HG03135 (cell line): ENCODE data around the gene CDH4.

ENCODE experiments used
- ATAC-seq: cut with Tn5 transposase; IDR thresholded peaks from one replicate; pipeline ENCODE4 v1.9.1; 2021; ENCODE audit warnings: mild to moderate bottlenecking, moderate library complexity; ENCODE audit not compliant: unreplicated experiment

Gene CDH4

GRCh38 chr20:61696181-61696735 is 444.2 kb downstream of the CDH4 start:
- no peak for ATAC-seq

- ATAC-seq: no peak
Observed at GRCh38 chr20:61697666-61698597, 445.9 kb downstream of the CDH4 start.

- no peak for ATAC-seq
Observed at GRCh38 chr20:61698598-61699494, 446.8 kb downstream of the CDH4 start.

GRCh38 chr20:61699495-61700374 is 447.7 kb downstream of the CDH4 start:
- no peak for ATAC-seq

GRCh38 chr20:61700595-61701140 is 448.6 kb downstream of the CDH4 start:
- ATAC-seq: no peak

DNA sequence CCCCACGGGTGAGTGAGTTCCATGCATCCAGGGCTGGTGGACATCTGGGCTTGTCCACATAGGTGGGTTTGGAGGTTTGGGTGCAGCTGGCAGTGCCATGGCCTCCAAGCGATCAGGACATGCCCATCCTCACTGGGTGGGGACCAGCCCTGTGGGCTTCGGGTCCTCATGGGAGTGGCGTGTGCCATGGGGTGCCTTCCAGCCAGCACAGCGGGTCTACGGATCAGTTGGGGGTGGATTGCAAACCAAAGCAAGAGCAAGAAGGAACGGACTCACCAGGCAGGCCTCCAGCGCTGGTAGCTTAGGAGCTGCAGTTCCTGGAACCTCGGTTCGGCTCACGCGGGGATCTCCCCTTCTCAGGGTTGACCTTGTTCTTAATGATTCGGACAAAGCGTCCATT is 449.3 kb downstream of the CDH4 start:
- ATAC-seq: no peak

DNA sequence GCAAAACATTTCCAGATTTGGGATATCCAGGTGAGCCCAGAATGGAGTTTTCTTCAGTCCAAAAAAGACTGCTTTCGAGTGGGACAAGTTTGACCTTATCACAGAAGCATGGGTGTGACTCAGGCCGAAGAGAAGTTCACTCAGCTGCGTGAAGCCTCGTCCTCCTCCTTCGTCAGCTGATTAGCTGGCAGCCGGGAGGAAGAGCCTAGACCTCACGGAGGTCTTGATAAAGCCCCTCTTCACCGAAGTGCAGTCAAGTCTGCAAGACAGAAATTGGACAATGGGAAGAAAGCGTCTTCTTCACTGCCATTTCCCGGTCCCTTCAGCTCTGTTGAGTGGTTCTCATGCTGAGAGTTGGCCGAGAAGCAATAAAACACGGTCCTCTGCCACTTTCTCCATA is 449.7 kb downstream of the CDH4 start:
- ATAC-seq: no peak

- ATAC-seq: no peak
Observed at GRCh38 chr20:61702246-61702645, 450.2 kb downstream of the CDH4 start.

GRCh38 chr20:61704661-61705060 is 452.6 kb downstream of the CDH4 start:
- ATAC-seq: no peak

- no peak for ATAC-seq
Observed at GRCh38 chr20:61705386-61706258, 453.6 kb downstream of the CDH4 start.

DNA sequence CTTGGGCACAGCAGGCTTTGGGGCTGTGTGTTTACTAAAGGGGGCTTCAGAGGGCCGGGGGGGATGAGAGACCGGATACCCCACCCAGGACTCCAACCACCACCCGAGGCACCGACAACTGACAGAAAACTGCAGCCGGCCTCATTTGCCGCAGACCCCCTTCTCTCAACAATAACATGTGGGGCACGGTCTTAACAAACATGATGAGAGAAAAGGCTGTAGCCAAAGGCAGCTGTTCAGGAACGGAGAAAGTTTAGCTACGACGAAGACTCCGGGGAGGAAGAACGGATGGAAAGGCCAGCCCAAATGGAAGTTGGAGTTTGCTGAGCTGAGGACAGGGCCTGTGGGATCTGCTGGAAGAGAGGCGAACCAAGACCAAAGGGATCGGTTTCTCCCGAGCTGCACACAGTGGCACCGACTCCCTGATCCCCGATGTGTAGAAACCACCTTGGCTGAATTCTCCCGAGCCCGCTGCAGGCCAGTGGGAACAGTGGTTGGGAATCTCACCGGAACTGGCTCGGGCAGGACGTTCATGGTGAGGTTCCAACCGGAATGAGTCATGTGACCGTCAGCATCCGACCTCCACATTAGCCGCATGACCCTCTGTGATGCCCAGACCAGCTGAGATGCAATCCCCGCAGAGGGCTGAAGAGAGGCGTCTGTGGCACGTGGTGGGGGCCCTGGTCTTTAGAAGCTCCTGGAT is 454.3 kb downstream of the CDH4 start:
- no peak for ATAC-seq

DNA sequence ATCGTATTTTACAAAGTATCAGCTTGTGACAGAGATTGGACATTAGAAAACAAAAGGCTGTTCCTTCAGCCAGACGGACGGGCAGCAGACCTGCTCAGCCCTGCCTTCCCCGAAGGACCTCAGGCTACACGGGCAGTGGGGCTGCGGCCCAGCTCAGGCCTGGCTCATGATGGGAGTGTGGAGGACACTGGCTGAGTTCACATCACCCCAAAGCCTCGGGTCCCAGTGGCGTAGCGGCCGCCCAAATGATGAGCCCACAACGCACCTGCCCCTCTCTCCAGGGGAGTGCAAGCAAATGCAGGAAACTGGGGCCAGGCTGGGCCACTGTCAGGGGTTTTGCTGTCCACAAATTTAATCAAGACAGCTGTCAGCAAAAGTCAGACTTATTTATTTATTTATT is 456.8 kb downstream of the CDH4 start:
- no peak for ATAC-seq

DNA sequence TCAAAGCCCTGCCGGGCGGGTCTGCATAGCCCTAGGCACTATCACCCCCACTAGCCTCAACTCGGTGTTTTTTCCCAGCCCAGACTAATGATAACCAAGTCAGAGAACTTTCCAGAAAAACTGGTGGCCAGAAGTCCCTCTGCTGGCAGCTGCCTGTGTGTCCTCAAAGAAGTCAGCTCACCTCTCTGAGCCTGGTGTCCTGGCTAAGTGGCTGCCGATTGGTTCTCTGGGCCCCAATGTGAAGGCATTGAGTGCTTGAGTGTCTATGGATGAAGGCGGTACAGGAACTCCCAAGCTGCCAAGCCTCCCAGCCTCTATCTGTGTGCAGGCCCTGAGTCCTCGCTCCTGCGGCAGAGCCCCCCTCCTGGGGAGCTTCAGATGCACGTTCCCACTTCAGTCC is 458.0 kb downstream of the CDH4 start:
- no peak for ATAC-seq

DNA sequence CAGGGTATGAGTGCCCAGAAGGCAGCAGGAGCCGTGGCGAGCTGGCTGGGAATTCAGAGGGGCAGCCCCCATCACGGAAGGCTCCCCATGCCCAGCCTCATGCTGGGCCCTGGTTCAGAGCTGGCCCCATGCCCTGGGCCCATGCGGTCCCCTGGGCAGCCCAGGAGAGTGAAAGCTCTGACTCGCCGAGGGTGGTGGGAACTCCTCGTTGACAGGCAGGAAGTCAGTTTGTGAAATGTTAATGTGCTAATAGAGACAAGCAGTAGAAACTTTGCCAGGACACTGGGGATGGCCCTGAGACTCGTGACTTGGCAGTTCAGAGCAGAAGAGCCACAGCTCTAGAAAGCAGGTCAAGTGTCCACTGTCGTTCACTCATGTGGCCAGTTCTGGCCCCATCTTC is 460.6 kb downstream of the CDH4 start:
- ATAC-seq: no peak

DNA sequence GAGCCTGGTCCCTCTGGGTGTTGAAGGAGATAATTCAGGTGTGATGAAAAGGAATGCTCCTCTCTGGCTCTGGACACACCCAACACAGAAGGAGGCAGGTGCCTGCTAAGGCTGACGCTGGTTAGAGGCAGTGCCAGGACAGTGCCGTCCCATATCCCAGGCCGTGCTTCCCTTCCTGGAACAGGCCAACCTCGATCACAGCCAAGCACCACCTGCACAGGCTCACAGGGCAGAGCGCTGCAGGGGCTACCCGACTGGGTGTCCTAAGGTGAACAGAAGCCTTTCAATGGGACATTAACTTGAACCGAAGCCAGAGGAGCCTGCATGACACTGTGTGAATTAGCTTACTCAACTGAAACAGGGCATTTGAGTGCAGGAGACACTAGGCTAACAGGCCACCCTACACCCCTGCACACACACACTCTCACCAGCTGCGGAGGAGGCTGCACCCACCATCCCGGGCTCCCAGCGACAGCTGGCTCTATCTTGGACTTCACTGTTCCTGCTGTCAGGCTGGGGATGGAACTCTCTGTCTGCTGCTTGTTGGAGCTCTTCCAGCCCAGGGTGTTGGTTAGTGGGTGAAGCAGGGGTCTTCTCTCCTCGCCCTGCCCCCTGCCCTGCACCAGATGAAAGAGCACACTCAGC is 466.4 kb downstream of the CDH4 start:
- no peak for ATAC-seq

- ATAC-seq: no peak
Observed at GRCh38 chr20:61719691-61720347, 467.8 kb downstream of the CDH4 start.

- ATAC-seq: no peak
Observed at GRCh38 chr20:61720348-61720696, 468.3 kb downstream of the CDH4 start.
